ENCODE data around the gene WEE2. TPM values are rescaled to one million over a fixed set of nuclear protein-coding genes. Genes with fewer than 3 reads are reported as not detected.

The WEE2 gene
- polyA plus RNA-seq, 1 experiment, result not detected

GRCh38 chr7:141674171-141674671 is 33.9 kb upstream of the WEE2 start:
- Histone ChIP-seq H3K9me3 (ENCODE audit: control insufficient read depth, insufficient read depth, low read length) (peaks cover 3% of the 10 kb centered on the region; the same call in 1 of the 2 replicates), H3K27ac (ENCODE audit: low read depth, low read length) (no peak overlapping the region), H3K27me3 (ENCODE audit: control insufficient read depth, insufficient read depth, low read length) (no peaks in the 10 kb centered on the region), H3K4me3 (ENCODE audit: low read depth, low read length) (no peak overlapping the region)
- ChIA-PET POLR2A (no interaction called here), CTCF (interaction anchor here (1.3 kb wide), 1 partner anchor 19 kb away, joined by 3 read pairs; no protein-coding TSS in a partner anchor)
- DNase-seq (ENCODE audit: low read depth, low spot score), result no peak
- no peak for TF ChIP-seq CTCF (IDR thresholded peaks at IDR 0.05; ENCODE audit: low read depth, low read length)

GRCh38 chr7:141674702-141675101 is 33.5 kb upstream of the WEE2 start:
- no peak overlapping the region for H3K4me3 ChIP-seq (ENCODE audit: low read depth, low read length)
- ChIA-PET CTCF (no interaction called here), POLR2A (no interaction called here)
- H3K9me3 ChIP-seq (ENCODE audit: control insufficient read depth, insufficient read depth, low read length), result peaks cover 3% of the 10 kb centered on the region; the same call in 1 of the 2 replicates
- no peak overlapping the region for H3K27ac ChIP-seq (ENCODE audit: low read depth, low read length)
- DNase-seq (ENCODE audit: low read depth, low spot score), result no peak
- peak; percentile 20 for TF ChIP-seq CTCF (IDR thresholded peaks at IDR 0.05; ENCODE audit: low read depth, low read length)
- H3K27me3 ChIP-seq (ENCODE audit: control insufficient read depth, insufficient read depth, low read length), result no peaks in the 10 kb centered on the region

GRCh38 chr7:141675436-141676215 is 32.5 kb upstream of the WEE2 start:
- no peak overlapping the region for H3K27ac ChIP-seq (ENCODE audit: low read depth, low read length)
- DNase-seq (ENCODE audit: low read depth, low spot score), result no peak
- ChIA-PET POLR2A (no interaction called here), CTCF (interaction anchor here (0.6 to 0.8 kb wide), 4 partner anchors 21 to 142 kb away, joined by 3 read pairs; no protein-coding TSS in a partner anchor)
- H3K9me3 ChIP-seq (ENCODE audit: control insufficient read depth, insufficient read depth, low read length), result peaks cover 3% of the 10 kb centered on the region; the same call in 1 of the 2 replicates
- TF ChIP-seq CTCF (IDR thresholded peaks at IDR 0.05; ENCODE audit: low read depth, low read length), result no peak
- H3K27me3 ChIP-seq (ENCODE audit: control insufficient read depth, insufficient read depth, low read length), result no peaks in the 10 kb centered on the region
- no peak overlapping the region for H3K4me3 ChIP-seq (ENCODE audit: low read depth, low read length)

- TF ChIP-seq CTCF (IDR thresholded peaks at IDR 0.05; ENCODE audit: low read depth, low read length), result no peak
- POLR2A ChIA-PET, result no interaction called here
- Histone ChIP-seq H3K27me3 (ENCODE audit: control insufficient read depth, insufficient read depth, low read length) (no peaks in the 10 kb centered on the region), H3K4me3 (ENCODE audit: low read depth, low read length) (no peak overlapping the region), H3K9me3 (ENCODE audit: control insufficient read depth, insufficient read depth, low read length) (peaks cover 3% of the 10 kb centered on the region; the same call in 1 of the 2 replicates), H3K27ac (ENCODE audit: low read depth, low read length) (no peak overlapping the region)
- CTCF ChIA-PET, result no interaction called here
- DNase-seq (ENCODE audit: low read depth, low spot score), result no peak
Observed at GRCh38 chr7:141676618-141677017, 31.5 kb upstream of the WEE2 start.

- ChIA-PET CTCF (interaction anchor here (1.4 kb wide), 1 partner anchor 59 kb away, joined by 5 read pairs; the partner anchor contains the start of gene SSBP1), POLR2A (no interaction called here)
- Histone ChIP-seq H3K4me3 (ENCODE audit: low read depth, low read length) (no peak overlapping the region), H3K27me3 (ENCODE audit: control insufficient read depth, insufficient read depth, low read length) (no peaks in the 10 kb centered on the region), H3K9me3 (ENCODE audit: control insufficient read depth, insufficient read depth, low read length) (peaks cover 3% of the 10 kb centered on the region; the same call in 1 of the 2 replicates), H3K27ac (ENCODE audit: low read depth, low read length) (no peak overlapping the region)
- DNase-seq (ENCODE audit: low read depth, low spot score), result no peak
- no peak for TF ChIP-seq CTCF (IDR thresholded peaks at IDR 0.05; ENCODE audit: low read depth, low read length)
Observed at GRCh38 chr7:141679014-141679413, 29.1 kb upstream of the WEE2 start.

Data from AG04450 (cell line).